HepG2 (cell line): ENCODE data around the gene ZNF540. TPM values are rescaled to one million over a fixed set of nuclear protein-coding genes. Genes with fewer than 3 reads are reported as not detected.

Experiments used
- ATF7 ChIP-seq, 2 experiments: fragments of 450-650 bp in 1 of 2; sonication (generic) in 1 of 2; formaldehyde crosslinking in 1 of 2; IDR thresholded peaks; 2 replicates each; pipeline versions ENCODE4 v1.4.0 to v1.6.1; 2016 to 2020; ENCODE audit warnings: antibody characterized with exemption in 1 of 2, mild to moderate bottlenecking in 1 of 2, missing genetic modification reagents in 1 of 2
- ATF7-NPFF ChIP-seq: sonication (generic); formaldehyde crosslinking; IDR thresholded peaks from 2 replicates; pipeline ENCODE4 v1.8.1; 2023; ENCODE audit warnings: mild to moderate bottlenecking, low read depth, missing genetic modification reagents, moderate library complexity
- CENPT ChIP-seq: sonication (generic); formaldehyde crosslinking; IDR thresholded peaks from 2 replicates; pipeline ENCODE4 v1.8.0; 2022; ENCODE audit warnings: low read depth, mild to moderate bottlenecking, moderate library complexity, missing genetic modification reagents
- CENPX ChIP-seq: sonication (generic); formaldehyde crosslinking; IDR thresholded peaks from 2 replicates; pipeline ENCODE4 v1.9.0; 2021; ENCODE audit warnings: mild to moderate bottlenecking, missing genetic modification reagents, moderate library complexity
- CTCF ChIP-seq: sonication (generic); formaldehyde crosslinking; IDR thresholded peaks from 2 replicates; pipeline ENCODE4 v1.5.0; 2020; ENCODE audit warnings: mild to moderate bottlenecking, missing genetic modification reagents, moderate library complexity
- GABPA ChIP-seq, 2 experiments: IDR thresholded peaks; 2 replicates each; pipeline ENCODE4 v1.6.1; 2011 to 2016; ENCODE audit warnings: low read depth in 2 of 2, low read length in 1 of 2, missing biosample characterization in 1 of 2, missing genetic modification characterization in 1 of 2
- GZF1 ChIP-seq: sonication (generic); formaldehyde crosslinking; IDR thresholded peaks from 2 replicates; pipeline ENCODE4 v1.5.1; 2020; ENCODE audit warnings: mild to moderate bottlenecking, missing genetic modification reagents
- MTERF4 ChIP-seq: sonication (generic); formaldehyde crosslinking; IDR thresholded peaks from 2 replicates; pipeline ENCODE4 v1.8.0; 2023; ENCODE audit warnings: mild to moderate bottlenecking, missing genetic modification reagents
- NCOA2 ChIP-seq: sonication (generic); formaldehyde crosslinking; IDR thresholded peaks from 2 replicates; pipeline ENCODE4 v1.8.0; 2022; ENCODE audit warnings: inconsistent platforms
- NKX3-1 ChIP-seq: sonication (generic); formaldehyde crosslinking; IDR thresholded peaks from 2 replicates; pipeline ENCODE4 v1.5.0; 2020; ENCODE audit warnings: missing genetic modification reagents
- SAFB2 ChIP-seq: sonication (generic); formaldehyde crosslinking; IDR thresholded peaks from 2 replicates; pipeline ENCODE4 v1.5.1; 2020; ENCODE audit warnings: missing genetic modification reagents, low read depth, mild to moderate bottlenecking, borderline replicate concordance
- UBTF ChIP-seq: sonication (generic); formaldehyde crosslinking; IDR thresholded peaks from 2 replicates; pipeline ENCODE4 v1.4.0; 2020; ENCODE audit warnings: mild to moderate bottlenecking, missing genetic modification reagents
- ZBTB37 ChIP-seq: sonication (generic); formaldehyde crosslinking; IDR thresholded peaks from 2 replicates; pipeline ENCODE4 v1.4.0; 2020; ENCODE audit warnings: mild to moderate bottlenecking, missing genetic modification reagents
- ZBTB44 ChIP-seq: sonication (generic); formaldehyde crosslinking; IDR thresholded peaks from 2 replicates; pipeline ENCODE4 v1.4.0; 2020; ENCODE audit warnings: missing genetic modification reagents
- ZFP82 ChIP-seq: sonication (generic); formaldehyde crosslinking; IDR thresholded peaks from 2 replicates; pipeline ENCODE4 v1.5.1; 2020; ENCODE audit warnings: mild to moderate bottlenecking, missing genetic modification reagents, borderline replicate concordance
- ZFY ChIP-seq: sonication (generic); formaldehyde crosslinking; IDR thresholded peaks from 2 replicates; pipeline ENCODE4 v1.4.0; 2020; ENCODE audit warnings: missing genetic modification reagents
- ZNF572 ChIP-seq: sonication (generic); formaldehyde crosslinking; IDR thresholded peaks from 2 replicates; pipeline ENCODE4 v1.5.1; 2020; ENCODE audit warnings: mild to moderate bottlenecking, missing genetic modification reagents
- ZNF607 ChIP-seq: sonication (generic); formaldehyde crosslinking; IDR thresholded peaks from 2 replicates; pipeline ENCODE4 v1.5.1; 2020; ENCODE audit warnings: missing genetic modification reagents, mild to moderate bottlenecking, borderline replicate concordance
- ZNF749 ChIP-seq: sonication (generic); formaldehyde crosslinking; IDR thresholded peaks from 2 replicates; pipeline ENCODE4 v1.8.0; 2022; ENCODE audit warnings: mild to moderate bottlenecking, missing genetic modification reagents, moderate library complexity, borderline replicate concordance
- ZSCAN29 ChIP-seq: sonication (generic); formaldehyde crosslinking; conservative IDR thresholded peaks from 2 replicates; pipeline ENCODE4 v1.4.0; 2020; ENCODE audit warnings: mild to moderate bottlenecking, missing genetic modification reagents
- polyA plus RNA-seq, 8 experiments: library from polyadenylated mRNA; depleted of rRNA in 3 of 8; stranded (reverse) in 7 of 8; unstranded in 1 of 8; fragments of >200 nt; fragmentation: Illumina TruSeq in 4 of 8; extraction: Trizol in 4 of 8; gene quantifications; 2 replicates each; pipeline versions ENCODE4 v1.2.1 to v1.2.3, GENCODE V29; 2011 to 2016; ENCODE audit warnings: low read depth in 4 of 8, missing spikeins in 1 of 8, mixed read lengths in 1 of 8; ENCODE audit not compliant: insufficient read depth in 1 of 8
- total RNA-seq, 5 experiments: library from RNA; depleted of rRNA; stranded (reverse); fragments of >200 nt; fragmentation: Illumina TruSeq; extraction: Trizol; gene quantifications; 2 replicates each; pipeline ENCODE4 v1.2.3, GENCODE V29; 2016; ENCODE audit warnings: low read depth in 1 of 5

ZNF540 gene
- total and polyA plus RNA-seq, 2 of the 13 experiments (the other 11 are each of a cell fraction or from before 2014, with no cell fraction given): 0.21 to 0.40 TPM

GRCh38 chr19:37654629-37655300 lies 60.1 kb downstream of the ZNF540 start (continued):
- TF ChIP-seq CTCF (CRISPR knock-in tag) (0 out of 2 replicates have a peak, but pooled peaks have one; percentile 2), CENPT (CRISPR knock-in tag) (no peak), MTERF4 (CRISPR knock-in tag) (no peak), ZBTB37 (CRISPR knock-in tag) (0 out of 2 replicates have a peak, but pooled peaks have one; percentile 47), SAFB2 (0 out of 2 replicates have a peak, but pooled peaks have one; percentile 64), ZNF749 (no peak), NKX3-1 (CRISPR knock-in tag) (peak; percentile 64; the same call in 1 of the 2 replicates), ATF7-NPFF (CRISPR knock-in tag) (no peak), ZFY (CRISPR knock-in tag) (peak; percentile 98), UBTF (CRISPR knock-in tag) (peak; percentile 99), GZF1 (CRISPR knock-in tag) (peak; percentile 90), GABPA (IDR thresholded peaks at IDR 0.05; ENCODE audit: low read depth, low read length) (no peak), GABPA (CRISPR knock-in tag; IDR thresholded peaks at IDR 0.05; ENCODE audit: low read depth) (no peak), ZNF572 (CRISPR knock-in tag) (0 out of 2 replicates have a peak, but pooled peaks have one; percentile 17), CENPX (CRISPR knock-in tag) (no peak), ZFP82 (CRISPR knock-in tag) (no peak), ZSCAN29 (CRISPR knock-in tag) (0 out of 2 replicates have a peak, but pooled peaks have one; percentile 7), ZBTB44 (CRISPR knock-in tag) (0 out of 2 replicates have a peak, but pooled peaks have one; percentile 65), ATF7 (IDR thresholded peaks at IDR 0.05) (no peak), ATF7 (CRISPR knock-in tag; IDR thresholded peaks at IDR 0.05) (peak; percentile 39; the same call in 1 of the 2 replicates), NCOA2 (CRISPR knock-in tag) (no peak; the same call in 1 of the 2 replicates), ZNF607 (CRISPR knock-in tag) (no peak)
